ENCODE data around the gene RAPGEF2.

Gene RAPGEF2

DNA sequence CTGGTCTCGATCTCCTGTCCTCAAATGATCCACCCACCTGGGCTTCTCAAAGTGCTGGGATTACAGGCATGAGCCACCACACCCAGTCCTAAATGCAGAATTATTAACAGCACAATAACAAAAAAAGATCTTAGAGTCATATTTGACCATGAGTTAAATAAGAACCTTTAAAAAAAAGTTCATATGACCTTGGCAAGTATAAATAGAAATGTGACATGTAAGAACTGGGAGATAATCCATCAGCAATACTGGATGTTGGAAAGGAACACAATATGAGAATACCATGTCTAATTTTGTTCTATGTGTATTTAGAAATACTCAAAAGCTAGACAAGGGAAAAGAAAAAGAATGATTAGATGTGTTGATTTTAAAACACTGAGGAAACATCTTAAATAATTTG, 231.6 kb downstream of the RAPGEF2 start:
- DNase-seq, result no peak

DNA sequence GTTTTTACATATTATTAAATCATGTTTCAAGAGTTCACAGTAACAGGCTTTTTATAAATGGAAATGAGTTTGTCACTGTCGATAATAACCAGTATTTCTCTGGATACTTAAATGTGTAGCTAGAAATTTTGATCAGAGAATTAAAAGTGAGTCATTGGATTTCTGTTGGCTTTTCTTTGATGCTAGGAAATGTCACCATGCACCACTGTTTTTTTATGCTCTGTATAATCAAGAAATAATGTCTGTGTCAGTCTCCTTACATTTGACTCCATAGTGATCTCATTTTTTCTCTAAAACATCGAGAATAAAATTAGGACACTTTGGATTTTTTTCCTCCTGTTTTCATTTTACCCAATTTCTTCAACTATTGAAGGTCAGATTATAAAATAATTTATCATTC, 234.2 kb downstream of the RAPGEF2 start:
- DNase-seq, result no peak

DNA sequence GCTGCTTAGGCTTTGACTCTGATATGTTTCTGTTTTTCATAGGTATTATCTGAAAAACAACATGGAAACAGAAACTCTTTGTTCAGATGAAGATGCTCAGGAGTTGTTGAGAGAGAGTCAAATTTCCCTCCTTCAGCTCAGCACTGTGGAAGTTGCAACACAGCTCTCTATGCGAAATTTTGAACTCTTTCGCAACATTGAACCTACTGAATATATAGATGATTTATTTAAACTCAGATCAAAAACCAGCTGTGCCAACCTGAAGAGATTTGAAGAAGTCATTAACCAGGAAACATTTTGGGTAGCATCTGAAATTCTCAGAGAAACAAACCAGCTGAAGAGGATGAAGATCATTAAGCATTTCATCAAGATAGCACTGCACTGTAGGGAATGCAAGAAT, 238.6 kb downstream of the RAPGEF2 start:
- DNase-seq, result no peak

DNA sequence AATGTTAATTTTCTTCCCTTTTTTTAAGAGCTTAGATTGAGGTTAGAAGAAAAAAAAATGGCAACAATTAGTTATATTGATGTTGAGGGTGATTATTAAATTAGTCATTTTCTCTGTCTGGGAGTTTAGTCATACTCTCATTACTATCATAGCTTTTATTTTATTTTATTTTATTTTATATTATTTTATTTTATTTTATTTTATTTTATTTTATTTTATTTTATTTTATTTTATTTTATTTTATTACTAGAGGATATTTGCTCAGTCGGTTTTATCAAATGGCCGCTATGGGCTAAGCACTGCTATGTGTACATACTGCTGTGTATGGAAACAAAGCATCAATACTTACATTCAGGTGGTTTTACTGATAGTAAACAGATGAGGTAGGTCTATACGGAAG, 239.5 kb downstream of the RAPGEF2 start:
- no peak for DNase-seq

DNA sequence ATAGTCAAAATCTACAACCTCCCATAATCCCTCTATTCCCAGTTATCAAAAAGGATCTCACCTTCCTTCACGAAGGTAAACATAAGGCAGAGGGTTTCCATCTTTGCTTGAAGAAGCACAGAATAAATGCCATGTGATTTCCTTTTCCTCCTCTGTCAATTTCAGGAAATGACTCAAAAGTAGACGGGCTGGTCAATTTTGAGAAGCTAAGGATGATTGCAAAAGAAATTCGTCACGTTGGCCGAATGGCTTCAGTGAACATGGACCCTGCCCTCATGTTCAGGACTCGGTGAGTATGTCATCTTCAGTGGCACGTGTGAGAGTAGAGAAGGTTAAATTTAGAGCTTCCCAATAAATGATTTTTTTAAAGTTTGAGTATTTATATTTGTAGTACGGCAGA, 240.2 kb downstream of the RAPGEF2 start:
- no peak for DNase-seq

DNA sequence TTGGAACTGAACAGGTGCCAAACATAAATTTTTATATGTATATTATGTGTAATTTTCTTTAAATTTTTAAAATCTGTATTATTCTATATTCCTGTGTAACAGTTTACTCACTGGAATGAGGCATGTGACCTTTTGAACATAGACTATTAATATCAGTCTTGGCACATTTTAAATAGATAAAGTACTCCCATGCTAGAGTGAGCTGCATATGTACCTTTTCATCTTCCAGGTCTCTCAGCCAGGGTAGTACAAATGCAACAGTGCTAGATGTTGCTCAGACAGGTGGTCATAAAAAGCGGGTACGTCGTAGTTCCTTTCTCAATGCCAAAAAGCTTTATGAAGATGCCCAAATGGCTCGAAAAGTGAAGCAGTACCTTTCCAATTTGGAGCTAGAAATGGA, 242.0 kb downstream of the RAPGEF2 start:
- no peak for DNase-seq

DNA sequence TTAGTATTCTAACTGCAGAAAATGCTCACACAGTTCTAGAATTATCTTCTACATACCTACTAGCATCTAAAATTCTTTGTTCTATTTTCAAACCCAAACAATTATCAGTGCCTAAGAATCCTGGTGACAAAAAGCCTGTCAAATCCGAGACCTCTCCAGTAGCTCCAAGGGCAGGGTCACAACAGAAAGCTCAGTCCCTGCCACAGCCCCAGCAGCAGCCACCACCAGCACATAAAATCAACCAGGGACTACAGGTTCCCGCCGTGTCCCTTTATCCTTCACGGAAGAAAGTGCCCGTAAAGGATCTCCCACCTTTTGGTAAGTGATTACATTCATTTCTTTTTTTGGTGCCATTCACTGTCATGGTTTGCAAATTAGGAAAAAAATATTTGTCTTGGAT, 243.8 kb downstream of the RAPGEF2 start:
- no peak for DNase-seq

DNA sequence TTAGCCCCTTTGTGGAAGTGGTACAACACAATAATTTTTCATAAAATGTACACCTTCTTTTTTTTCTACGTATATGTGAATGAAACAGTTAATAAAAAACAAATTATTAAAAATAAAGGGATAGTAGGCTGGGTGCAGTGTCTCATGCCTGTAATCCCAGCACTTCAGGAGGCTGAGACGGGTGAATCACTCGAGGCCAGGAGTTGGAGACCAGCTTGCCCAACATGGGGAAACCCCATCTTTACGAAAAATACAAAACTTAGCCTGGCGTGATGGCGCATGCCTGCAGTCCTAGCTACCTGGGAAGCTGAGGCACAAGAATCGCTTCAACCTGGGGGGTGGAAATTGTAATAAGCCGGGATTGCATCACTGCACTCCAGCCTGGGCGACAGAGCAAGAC, 244.9 kb downstream of the RAPGEF2 start:
- no peak for DNase-seq

DNA sequence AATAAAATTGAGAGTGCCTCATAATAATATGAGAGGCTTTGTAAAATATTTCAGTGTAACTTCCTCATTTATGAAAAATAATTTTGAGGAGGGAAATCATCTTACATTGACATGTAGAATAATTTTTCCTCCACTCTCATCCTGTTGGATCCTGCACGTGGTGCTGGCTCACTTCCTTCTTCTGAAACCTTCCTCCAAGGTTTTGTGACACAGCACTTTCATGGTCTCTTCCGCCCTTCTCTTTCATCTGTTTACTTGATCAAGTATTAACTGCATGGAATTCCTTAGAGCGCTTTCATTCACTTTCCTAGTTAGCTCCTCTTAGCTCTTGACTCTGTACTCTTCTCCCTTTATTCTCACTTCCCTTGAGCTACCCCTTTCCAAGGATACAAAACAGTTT, 246.5 kb downstream of the RAPGEF2 start:
- DNase-seq, result no peak

DNA sequence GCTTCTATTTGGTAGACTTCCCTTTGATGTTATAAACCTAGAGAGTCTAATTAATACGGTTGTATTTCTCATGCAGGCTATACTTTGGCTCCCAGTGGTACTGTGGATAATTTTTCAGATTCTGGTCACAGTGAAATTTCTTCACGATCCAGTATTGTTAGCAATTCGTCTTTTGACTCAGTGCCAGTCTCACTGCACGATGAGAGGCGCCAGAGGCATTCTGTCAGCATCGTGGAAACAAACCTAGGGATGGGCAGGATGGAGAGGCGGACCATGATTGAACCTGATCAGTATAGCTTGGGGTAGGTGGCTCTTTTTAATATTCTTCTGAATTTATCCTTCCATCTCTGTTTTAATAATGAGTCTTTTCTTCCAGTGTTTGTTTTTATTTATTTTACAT, 249.7 kb downstream of the RAPGEF2 start:
- DNase-seq, result no peak

DNA sequence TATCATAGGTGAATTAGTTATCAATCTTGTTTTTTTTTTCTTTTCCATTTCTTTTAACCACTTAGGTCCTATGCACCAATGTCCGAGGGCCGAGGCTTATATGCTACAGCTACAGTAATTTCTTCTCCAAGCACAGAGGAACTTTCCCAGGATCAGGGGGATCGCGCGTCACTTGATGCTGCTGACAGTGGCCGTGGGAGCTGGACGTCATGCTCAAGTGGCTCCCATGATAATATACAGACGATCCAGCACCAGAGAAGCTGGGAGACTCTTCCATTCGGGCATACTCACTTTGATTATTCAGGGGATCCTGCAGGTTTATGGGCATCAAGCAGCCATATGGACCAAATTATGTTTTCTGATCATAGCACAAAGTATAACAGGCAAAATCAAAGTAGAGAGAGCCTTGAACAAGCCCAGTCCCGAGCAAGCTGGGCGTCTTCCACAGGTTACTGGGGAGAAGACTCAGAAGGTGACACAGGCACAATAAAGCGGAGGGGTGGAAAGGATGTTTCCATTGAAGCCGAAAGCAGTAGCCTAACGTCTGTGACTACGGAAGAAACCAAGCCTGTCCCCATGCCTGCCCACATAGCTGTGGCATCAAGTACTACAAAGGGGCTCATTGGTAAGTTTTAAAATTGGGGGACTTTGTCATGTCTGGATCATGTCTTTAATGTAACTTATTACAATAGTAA, 250.7 kb downstream of the RAPGEF2 start:
- no peak for DNase-seq

DNA sequence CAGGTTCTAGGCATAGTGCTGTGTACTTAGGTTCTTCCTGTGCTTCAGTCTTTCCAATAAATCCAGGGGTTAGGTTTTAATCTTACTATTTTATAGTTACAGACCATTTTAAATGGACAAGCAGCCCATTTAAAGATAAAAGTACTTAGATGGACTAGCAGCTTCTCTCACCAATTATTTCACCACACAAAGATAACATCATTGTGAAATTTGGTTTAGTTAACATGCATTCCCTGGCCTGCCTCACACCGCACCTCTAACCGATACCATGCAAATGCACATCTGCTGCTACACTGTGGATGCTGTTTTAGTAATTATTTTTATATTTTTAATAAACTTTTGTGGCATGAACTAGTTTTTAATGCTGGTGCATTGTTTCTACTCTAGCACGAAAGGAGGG, 252.6 kb downstream of the RAPGEF2 start:
- DNase-seq, result no peak

DNA sequence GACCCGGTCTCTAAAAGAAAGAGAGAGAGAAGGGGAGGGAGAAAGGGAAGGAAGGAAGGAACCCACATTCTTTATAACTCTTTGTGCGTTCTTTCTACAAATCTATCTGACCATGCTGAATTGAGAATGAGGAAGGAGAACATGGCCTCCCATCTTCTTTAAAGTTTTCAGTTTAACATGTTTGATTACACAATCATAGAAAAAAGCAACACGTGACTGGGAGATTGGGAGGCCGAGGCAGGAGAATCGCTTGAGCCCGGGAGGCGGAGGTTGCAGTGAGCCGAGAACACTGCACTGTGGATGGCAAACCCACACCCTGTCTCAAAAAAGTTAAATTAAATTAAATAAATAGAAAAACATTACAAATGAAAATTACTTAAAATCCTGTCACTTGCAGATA, 254.5 kb downstream of the RAPGEF2 start:
- DNase-seq, result no peak

DNA sequence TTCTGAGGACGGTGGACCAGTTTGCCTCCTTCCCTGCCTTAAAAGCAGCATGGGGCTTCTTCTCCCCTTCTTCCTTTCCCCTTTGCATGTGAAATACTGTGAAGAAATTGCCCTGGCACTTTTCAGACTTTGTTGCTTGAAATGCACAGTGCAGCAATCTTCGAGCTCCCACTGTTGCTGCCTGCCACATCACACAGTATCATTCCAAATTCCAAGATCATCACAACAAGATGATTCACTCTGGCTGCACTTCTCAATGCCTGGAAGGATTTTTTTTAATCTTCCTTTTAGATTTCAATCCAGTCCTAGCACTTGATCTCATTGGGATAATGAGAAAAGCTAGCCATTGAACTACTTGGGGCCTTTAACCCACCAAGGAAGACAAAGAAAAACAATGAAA, 255.3 kb downstream of the RAPGEF2 start:
- DNase-seq, result no peak

DNA sequence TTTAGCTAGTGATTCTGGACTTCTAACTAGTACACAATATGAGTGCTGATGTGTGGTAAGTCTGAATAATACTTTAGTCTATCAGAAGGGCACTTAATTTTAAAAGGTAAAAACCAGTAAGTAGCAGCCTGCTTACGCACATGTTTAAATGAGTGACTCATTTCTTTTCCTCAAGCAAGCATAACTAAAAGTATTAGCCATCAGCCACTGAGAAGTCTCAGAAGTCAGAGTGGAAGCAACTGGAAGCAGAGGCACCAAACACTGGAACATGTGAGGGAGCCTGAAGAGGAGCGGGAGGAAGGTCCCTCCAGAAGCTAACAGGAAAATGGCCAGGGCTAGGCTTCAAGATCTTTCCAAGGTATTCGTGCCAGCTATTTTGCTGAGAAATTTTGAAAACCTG, 257.7 kb downstream of the RAPGEF2 start:
- no peak for DNase-seq

DNA sequence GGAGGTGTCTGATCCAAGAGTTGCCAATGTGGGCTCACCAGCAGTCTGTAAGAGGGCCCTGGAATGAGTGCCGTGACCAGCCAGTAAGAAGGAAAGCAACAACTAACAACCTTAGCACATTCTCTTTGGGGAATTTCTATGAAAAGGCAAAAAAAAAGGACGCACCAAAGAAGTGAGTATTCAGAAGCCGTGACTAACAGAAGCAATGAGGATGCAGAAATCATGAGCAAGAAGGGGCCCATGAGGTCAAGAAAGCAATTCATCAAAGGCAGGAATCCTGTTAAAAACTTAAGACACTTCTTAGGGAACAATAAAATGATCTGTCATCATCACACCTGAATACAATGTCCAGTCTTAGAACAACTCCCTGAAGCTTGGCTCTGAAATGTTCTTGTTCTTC, 260.5 kb downstream of the RAPGEF2 start:
- no peak for DNase-seq

DNA sequence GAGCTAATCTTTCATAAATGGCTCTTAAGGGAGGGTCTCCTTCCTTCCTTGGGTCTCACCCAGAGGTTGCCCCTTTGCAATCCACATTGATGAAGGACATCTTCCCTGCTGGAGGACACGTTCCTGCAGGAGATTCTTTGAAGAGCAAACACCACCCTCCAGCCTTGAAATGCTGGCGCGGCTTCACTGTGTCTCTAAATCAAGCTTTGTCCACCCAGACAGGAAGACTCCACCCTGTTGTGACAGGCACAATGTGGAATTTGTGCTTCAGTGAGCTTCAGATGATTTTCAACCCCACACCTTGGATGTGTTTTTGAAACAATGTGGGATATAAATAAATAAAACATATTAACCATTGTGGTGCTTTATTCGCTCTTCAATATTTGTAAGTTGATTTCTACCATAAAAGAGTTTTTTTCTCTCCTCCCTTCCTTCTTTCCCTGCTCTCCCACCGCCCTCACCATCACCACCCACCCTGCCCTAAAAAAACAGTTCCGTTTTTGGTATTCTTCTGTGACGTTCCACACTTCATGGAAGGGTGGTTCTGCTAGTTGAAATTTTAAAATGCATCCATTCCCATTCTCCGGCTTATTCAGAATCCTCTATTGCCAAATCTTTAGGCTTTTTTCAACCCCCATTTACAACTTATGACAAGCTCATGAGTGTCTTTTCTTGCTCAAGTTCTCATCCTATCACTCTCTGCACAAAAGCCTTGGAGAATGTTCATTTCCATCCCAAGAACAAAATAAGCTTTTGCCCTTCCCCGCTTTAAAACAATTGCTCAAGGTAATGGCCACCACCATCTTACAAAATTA, 264.3 kb downstream of the RAPGEF2 start:
- DNase-seq, result no peak

DNA sequence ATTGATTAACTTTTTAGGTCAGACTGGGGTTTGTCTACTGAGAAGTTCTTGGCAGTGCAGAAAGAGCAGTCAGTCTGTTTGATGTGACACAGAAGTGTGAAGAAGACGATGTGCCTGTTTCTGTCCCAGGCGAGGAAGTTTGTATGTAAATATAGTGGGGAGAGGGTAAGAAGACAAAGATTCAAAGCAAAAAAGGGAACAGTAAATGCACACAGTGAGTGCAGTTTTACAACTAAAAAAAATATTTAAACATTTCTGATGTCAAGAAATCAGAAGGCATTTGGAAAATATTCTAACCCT, 264.9 kb downstream of the RAPGEF2 start:
- no peak for DNase-seq

DNA sequence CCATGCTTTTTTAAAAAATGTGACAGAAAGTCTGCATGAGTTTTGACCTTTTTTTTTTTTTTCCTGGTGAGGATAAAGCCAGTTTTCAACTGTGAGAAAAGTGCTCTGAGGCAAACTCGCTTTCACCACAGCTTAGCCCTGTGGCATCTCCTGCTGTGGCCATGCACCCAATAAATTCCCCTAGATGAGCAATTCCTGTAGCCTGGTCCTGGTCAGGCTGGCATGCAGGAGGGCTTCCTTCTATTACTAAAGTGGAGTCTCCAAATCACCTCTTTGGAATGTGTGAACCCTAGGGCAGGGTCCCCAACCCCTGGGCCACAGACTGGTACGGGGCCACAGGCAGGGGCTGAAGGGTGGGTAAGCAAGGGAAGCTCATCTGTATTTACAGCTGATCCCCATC, 265.4 kb downstream of the RAPGEF2 start:
- no peak for DNase-seq

DNA sequence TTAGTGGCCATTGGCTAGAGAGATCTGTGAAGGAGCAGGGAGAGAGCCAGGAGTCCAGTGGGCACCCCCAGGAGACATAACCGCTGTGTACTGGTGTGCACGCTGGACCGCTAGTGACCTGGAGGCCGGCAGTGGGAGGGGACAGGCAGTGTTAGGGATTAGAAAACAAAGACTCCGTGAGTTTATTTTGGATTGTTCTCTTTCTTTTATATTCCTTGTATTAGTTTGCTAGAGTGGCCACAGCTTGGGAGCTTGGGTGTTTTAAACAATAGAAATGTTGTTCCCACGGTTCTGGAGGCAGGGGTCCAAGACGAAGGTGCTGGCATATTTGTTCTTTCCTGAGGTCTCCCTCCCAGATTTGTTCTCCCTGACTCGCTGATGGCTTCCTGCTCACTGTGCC, 266.4 kb downstream of the RAPGEF2 start:
- DNase-seq, result no peak

DNA sequence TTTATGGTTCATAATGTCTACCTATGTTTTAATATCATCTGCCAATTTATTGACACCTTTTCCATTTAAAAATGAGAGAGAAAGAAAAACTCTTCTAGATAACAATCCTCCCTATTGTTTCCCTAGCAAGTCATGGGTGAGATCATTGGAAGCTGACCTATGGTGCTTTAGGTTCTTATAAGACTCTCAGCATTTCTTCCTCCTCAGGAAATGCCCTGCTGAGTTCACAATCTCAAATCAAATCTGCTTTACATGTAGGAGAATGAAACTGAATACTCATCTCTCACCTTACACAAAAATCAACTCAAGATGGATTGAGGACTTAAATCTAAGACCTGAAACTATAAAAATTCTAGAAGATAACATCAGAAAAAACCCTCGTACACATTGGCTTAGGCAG, 267.4 kb downstream of the RAPGEF2 start:
- no peak for DNase-seq

DNA sequence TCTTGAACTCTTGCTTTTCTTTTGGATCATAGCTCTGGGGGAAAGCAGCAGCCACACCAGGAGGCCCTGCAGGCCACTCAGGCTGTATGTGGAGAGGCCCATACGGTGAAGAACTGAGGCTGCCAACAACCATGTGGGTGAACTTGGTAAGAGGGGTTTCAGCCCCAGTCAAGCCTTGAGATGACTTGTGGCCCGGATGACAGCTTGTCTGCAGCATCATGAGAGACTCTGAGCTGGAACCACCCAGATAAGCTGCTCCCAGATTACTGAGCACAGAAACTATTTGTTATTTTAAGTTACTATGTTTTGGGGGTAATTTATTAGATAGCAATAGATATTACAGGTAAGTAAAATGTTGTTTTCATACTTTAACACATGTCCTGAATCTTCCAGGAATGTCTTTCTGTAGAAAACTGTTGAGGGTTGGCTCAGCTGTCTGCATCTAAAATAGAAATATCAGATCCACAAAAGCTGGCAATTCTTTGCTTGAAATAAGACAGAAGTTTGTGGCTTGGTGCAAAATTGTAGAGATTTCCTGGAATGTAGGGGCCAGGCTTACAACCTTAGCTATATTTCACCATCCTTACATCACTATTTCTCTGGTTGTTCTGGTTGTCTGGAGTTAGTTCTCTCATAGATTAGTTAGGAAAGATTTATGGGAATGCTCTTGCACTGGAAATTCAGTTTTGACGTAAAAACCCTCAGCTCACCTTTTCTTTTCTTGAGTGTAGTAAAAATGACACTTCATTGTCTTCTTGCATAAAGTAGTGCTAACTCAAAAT, 272.1 kb downstream of the RAPGEF2 start:
- DNase-seq, result no peak

DNA sequence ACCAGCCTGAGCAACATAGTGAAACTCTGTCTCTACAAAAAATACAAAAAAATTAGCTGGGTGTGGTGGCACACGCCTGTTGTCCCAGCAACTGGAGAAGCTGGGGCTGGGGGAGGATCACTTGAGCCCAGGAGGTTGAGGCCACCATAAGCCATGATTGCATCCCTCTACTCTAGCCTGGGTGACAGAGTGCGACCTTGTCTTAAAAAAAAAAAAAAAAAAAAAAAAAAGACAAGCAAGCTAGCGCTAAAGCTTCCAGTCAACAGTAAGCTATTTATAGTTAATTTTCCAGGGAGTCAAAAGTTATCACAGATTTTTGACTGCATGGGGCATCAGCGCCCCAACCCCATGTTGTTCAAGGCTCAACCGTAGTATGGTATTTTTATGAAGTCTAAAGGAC, 273.4 kb downstream of the RAPGEF2 start:
- DNase-seq, result no peak

DNA sequence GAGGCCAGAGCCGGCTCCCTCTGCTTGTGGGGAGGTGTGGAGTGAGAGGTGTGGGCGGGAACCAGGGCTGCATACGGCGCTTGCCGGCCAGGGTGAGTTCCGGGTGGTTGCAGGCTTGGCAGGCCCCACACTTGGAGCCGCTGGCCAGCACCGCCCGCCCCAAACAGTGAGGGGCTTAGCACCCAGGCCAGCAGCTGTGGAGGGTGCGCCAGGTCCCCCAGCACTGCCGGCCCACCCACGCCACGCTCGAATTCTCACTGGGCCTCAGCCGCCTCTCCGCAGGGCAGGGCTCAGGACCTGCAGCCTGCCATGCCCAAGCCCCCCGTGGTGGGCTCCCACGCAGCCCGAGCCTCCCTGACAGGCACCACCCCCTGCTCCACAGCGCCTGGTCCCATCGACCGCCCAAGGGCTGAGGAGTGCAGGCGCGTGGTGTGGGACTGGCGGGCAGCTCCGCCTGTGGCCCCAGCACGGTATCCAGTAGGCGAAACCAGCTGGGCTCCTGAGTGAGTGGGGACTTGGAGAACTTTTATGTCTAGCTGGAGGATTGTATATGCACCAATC, 275.3 kb downstream of the RAPGEF2 start:
- no peak for DNase-seq

Measured in NCI-H774 (cell line).